Hepatocyte (in vitro differentiated cells): ENCODE measurements around the gene KDM2A.

Experiments
- EZH2 ChIP-seq: fragments of 200-600 bp; sonication (generic); IDR thresholded peaks from 2 replicates; pipeline ENCODE4 v1.6.1; 2016; ENCODE audit warnings: antibody characterized with exemption, mild to moderate bottlenecking, borderline replicate concordance
- EZH2phosphoT487 ChIP-seq: fragments of 200-600 bp; sonication (generic); IDR thresholded peaks from one replicate; pipeline ENCODE4 v1.6.1; 2018; ENCODE audit warnings: antibody characterized with exemption, mild to moderate bottlenecking, low read depth, moderate library complexity; ENCODE audit not compliant: unreplicated experiment, severe bottlenecking
- TF ChIP-seq, protein P1 (sequence below): fragments of 200-600 bp; sonication (generic); IDR thresholded peaks from 2 replicates; pipeline ENCODE4 v1.5.1; 2016; ENCODE audit warnings: antibody characterized with exemption, mild to moderate bottlenecking; ENCODE audit not compliant: poor library complexity

DNA sequence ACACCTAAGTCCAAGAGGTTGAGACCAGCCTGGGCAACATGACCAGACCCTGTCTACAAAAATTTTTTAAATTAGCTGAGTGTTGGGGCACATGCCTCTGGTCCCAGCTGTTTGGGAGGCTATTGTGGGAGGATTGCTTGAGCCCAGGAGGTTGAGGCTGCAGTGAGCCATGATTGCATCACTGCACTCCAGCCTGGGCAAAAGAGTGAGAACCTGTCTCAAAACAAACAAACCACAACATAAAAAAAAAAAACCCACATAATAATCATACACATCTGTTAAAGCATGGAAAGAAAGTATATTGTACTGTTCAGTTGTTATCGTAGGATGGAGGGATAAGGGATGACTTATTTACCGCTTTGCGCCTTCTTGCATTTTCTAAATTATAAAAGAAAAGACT is 111.3 kb downstream of the KDM2A start:
- TF ChIP-seq, protein P1, sequence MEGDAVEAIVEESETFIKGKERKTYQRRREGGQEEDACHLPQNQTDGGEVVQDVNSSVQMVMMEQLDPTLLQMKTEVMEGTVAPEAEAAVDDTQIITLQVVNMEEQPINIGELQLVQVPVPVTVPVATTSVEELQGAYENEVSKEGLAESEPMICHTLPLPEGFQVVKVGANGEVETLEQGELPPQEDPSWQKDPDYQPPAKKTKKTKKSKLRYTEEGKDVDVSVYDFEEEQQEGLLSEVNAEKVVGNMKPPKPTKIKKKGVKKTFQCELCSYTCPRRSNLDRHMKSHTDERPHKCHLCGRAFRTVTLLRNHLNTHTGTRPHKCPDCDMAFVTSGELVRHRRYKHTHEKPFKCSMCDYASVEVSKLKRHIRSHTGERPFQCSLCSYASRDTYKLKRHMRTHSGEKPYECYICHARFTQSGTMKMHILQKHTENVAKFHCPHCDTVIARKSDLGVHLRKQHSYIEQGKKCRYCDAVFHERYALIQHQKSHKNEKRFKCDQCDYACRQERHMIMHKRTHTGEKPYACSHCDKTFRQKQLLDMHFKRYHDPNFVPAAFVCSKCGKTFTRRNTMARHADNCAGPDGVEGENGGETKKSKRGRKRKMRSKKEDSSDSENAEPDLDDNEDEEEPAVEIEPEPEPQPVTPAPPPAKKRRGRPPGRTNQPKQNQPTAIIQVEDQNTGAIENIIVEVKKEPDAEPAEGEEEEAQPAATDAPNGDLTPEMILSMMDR: no peak
- no peak for TF ChIP-seq EZH2phosphoT487
- no peak for TF ChIP-seq EZH2
